GM20000 (cell line): Measurements from ENCODE around the gene SHCBP1L.

Experiments
- DNase-seq: peaks from one replicate; pipeline ENCODE4 v3.0.0; 2012; ENCODE audit warnings: low spot score
- CTCF ChIP-seq: IDR thresholded peaks from 2 replicates; pipeline ENCODE4 v1.5.1; 2012; ENCODE audit warnings: mild to moderate bottlenecking, control low read depth; ENCODE audit errors: extremely low read depth, missing control alignments

The SHCBP1L gene

GRCh38 chr1:182869241-182869666, 83.7 kb downstream of the SHCBP1L start:
- DNase-seq, result no peak
- TF ChIP-seq CTCF, result no peak

- no peak for TF ChIP-seq CTCF
- no peak for DNase-seq
Measured at GRCh38 chr1:182867861-182868260, 85.1 kb downstream of the SHCBP1L start.

- no peak for DNase-seq
- no peak for TF ChIP-seq CTCF
Measured at GRCh38 chr1:182863940-182864339, 89.0 kb downstream of the SHCBP1L start.

DNA sequence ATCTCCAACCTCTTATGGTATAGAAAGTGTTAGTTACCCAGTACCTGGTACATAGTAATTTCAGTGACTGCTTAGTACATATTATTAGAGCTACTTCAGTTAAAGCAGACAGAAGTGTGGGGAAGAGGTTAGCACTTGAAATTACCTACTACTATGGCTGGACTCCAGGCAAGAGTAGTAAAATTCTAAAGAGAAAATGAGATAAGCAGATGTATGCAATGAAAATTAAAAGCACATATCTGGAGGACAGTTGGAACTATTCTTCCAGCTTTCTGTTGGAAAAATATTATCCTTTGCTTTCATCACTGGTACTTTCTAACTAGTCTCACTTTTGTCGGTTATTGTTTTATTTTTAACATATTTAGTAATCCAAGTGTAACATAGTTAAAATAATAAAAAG, 90.1 kb downstream of the SHCBP1L start:
- TF ChIP-seq CTCF, result no peak

GRCh38 chr1:182861994-182862393, 91.0 kb downstream of the SHCBP1L start:
- no peak for DNase-seq
- TF ChIP-seq CTCF, result no peak

More for the DNA sequence above, 90.1 kb downstream of the SHCBP1L start:
- no peak for DNase-seq

- no peak for DNase-seq
- no peak for TF ChIP-seq CTCF
Measured at GRCh38 chr1:182860658-182861057, 92.3 kb downstream of the SHCBP1L start.

- no peak for DNase-seq
- no peak for TF ChIP-seq CTCF
Measured at GRCh38 chr1:182857212-182857611, 95.8 kb downstream of the SHCBP1L start.
